SK-N-SH (cell line): ENCODE data around the gene ACIN1. TPM values are rescaled to one million over a fixed set of nuclear protein-coding genes. Genes with fewer than 3 reads are reported as not detected.

Experiments used
- CTCF ChIA-PET: fragments of 300-600, 350-600 bp; formaldehyde crosslinking; extraction: SDS; loops from one replicate; lab custom pipeline; 2021; lab: Yijun Ruan, JAX
- POLR2A ChIA-PET: fragments of 350-600 bp; sonication (Branson Sonifier 250); formaldehyde crosslinking; extraction: SDS; loops from one replicate; lab custom pipeline; 2020; ENCODE audit warnings: antibody characterized with exemption, inconsistent platforms; lab: Yijun Ruan, JAX
- DNase-seq: peaks from one replicate; pipeline ENCODE4 v3.0.0; 2012
- H2AFZ ChIP-seq: fragments of 200-600 bp; sonication (generic); 2 replicates; pipeline ENCODE4 v1.8.1; 2016; ENCODE audit warnings: antibody characterized with exemption, mild to moderate bottlenecking, low read depth
- H3F3A ChIP-seq: fragments of 200-600 bp; sonication (generic); replicated peaks from 2 replicates; pipeline ENCODE3; 2016; ENCODE audit warnings: antibody characterized with exemption, mild to moderate bottlenecking; ENCODE audit not compliant: insufficient read depth
- H3K27ac ChIP-seq, 2 experiments: fragments of 200-500 bp in 1 of 2; fragments of 200-600 bp in 1 of 2; sonication (Bioruptor generic) in 1 of 2; sonication (generic), shearing (Covaris generic) in 1 of 2; 2 replicates each; pipeline versions ENCODE4 v1.5.1 to v1.6.1; 2014 to 2016; ENCODE audit warnings: low read depth in 2 of 2, inconsistent platforms in 1 of 2, low read length in 1 of 2, mild to moderate bottlenecking in 1 of 2, mixed read lengths in 1 of 2
- H3K27me3 ChIP-seq: fragments of 200-600 bp; sonication (generic), shearing (Covaris generic); 2 replicates; pipeline ENCODE4 v1.6.1; 2016; ENCODE audit warnings: mixed run types; ENCODE audit not compliant: insufficient read depth
- H3K36me3 ChIP-seq, 2 experiments: fragments of 200-500 bp in 1 of 2; fragments of 200-600 bp in 1 of 2; sonication (Bioruptor generic) in 1 of 2; sonication (generic) in 1 of 2; replicated peaks in 1 of 2; 2 replicates each; pipeline versions ENCODE3 to v1.5.1; 2014 to 2016; ENCODE audit warnings: low read length in 1 of 2, mild to moderate bottlenecking in 1 of 2; ENCODE audit not compliant: insufficient read depth in 2 of 2, control insufficient read depth in 1 of 2
- H3K4me1 ChIP-seq, 2 experiments: fragments of 200-500 bp in 1 of 2; fragments of 200-600 bp in 1 of 2; sonication (Bioruptor generic) in 1 of 2; sonication (generic), shearing (Covaris generic) in 1 of 2; 2 replicates each; pipeline versions ENCODE4 v1.5.1 to v1.6.1; 2014 to 2016; ENCODE audit warnings: low read depth in 1 of 2, low read length in 1 of 2, mixed run types in 1 of 2; ENCODE audit not compliant: insufficient read depth in 2 of 2, control insufficient read depth in 1 of 2
- H3K4me2 ChIP-seq: fragments of 200-600 bp; sonication (generic), shearing (Covaris generic); 2 replicates; pipeline ENCODE4 v1.6.1; 2017; ENCODE audit warnings: mixed run types
- H3K4me3 ChIP-seq, 2 experiments: fragments of 200-500 bp in 1 of 2; fragments of 200-600 bp in 1 of 2; sonication (Bioruptor generic) in 1 of 2; sonication (generic), shearing (Covaris generic) in 1 of 2; 2 replicates each; pipeline versions ENCODE4 v1.5.1 to v1.8.1; 2014 to 2016; ENCODE audit warnings: low read depth in 2 of 2, inconsistent platforms in 1 of 2, low read length in 1 of 2, mild to moderate bottlenecking in 1 of 2, mixed read lengths in 1 of 2, moderate library complexity in 1 of 2
- H3K79me2 ChIP-seq: fragments of 200-600 bp; sonication (generic); 2 replicates; pipeline ENCODE4 v1.8.1; 2017; ENCODE audit warnings: mild to moderate bottlenecking; ENCODE audit not compliant: insufficient read depth
- H3K9ac ChIP-seq: fragments of 200-600 bp; sonication (generic); 2 replicates; pipeline ENCODE4 v1.6.1; 2017; ENCODE audit warnings: mixed run types
- H3K9me2 ChIP-seq: fragments of 200-600 bp; sonication (generic); 2 replicates; pipeline ENCODE4 v1.6.1; 2017; ENCODE audit warnings: mixed run types
- H3K9me3 ChIP-seq: fragments of 200-600 bp; sonication (generic); 2 replicates; pipeline ENCODE4 v1.6.1; 2017; ENCODE audit warnings: mixed run types, mild to moderate bottlenecking, moderate library complexity
- H4K20me1 ChIP-seq: fragments of 200-600 bp; sonication (generic); 2 replicates; pipeline ENCODE4 v1.6.1; 2017; ENCODE audit warnings: mild to moderate bottlenecking, mixed run types; ENCODE audit not compliant: insufficient read depth
- CHD2 ChIP-seq: fragments of 150-350 bp; IDR thresholded peaks from 2 replicates; pipeline ENCODE4 v1.6.1; 2018; ENCODE audit warnings: low read length; ENCODE audit not compliant: partially characterized antibody
- ELF1 ChIP-seq: IDR thresholded peaks from 2 replicates; pipeline ENCODE4 v1.4.0; 2012
- EP300 ChIP-seq, 2 experiments: IDR thresholded peaks; 2 replicates each; pipeline versions ENCODE4 v1.4.0 to v1.6.1; 2012; ENCODE audit warnings: borderline replicate concordance in 1 of 2, low read depth in 1 of 2, low read length in 1 of 2
- FOXJ3 ChIP-seq: sonication (generic); formaldehyde crosslinking; IDR thresholded peaks from 2 replicates; pipeline ENCODE4 v1.5.1; 2020; ENCODE audit warnings: mild to moderate bottlenecking, missing genetic modification reagents
- GATA2 ChIP-seq: sonication (generic); formaldehyde crosslinking; IDR thresholded peaks from 2 replicates; pipeline ENCODE4 v1.5.0; 2020; ENCODE audit warnings: mild to moderate bottlenecking, missing genetic modification reagents
- JUND ChIP-seq: IDR thresholded peaks from 2 replicates; pipeline ENCODE4 v1.4.0; 2012
- MAX ChIP-seq: IDR thresholded peaks from 2 replicates; pipeline ENCODE4 v1.4.0; 2012; ENCODE audit warnings: low read depth
- MEF2A ChIP-seq: IDR thresholded peaks from 2 replicates; pipeline ENCODE4 v1.4.0; 2012; ENCODE audit warnings: low read depth, borderline replicate concordance
- MXI1 ChIP-seq: IDR thresholded peaks from 2 replicates; pipeline ENCODE4 v1.6.1; 2012; ENCODE audit warnings: mild to moderate bottlenecking, low read depth, low read length, improper control_type of control experiment
- NFIC ChIP-seq: IDR thresholded peaks from 2 replicates; pipeline ENCODE4 v1.4.0; 2012; ENCODE audit warnings: borderline replicate concordance
- NRF1 ChIP-seq: IDR thresholded peaks from 2 replicates; pipeline ENCODE4 v1.6.1; 2012; ENCODE audit warnings: low read depth, mild to moderate bottlenecking, low read length
- RAD21 ChIP-seq: IDR thresholded peaks from 2 replicates; pipeline ENCODE4 v1.6.1; 2012; ENCODE audit warnings: mild to moderate bottlenecking, low read length
- SIN3A ChIP-seq: IDR thresholded peaks from 2 replicates; pipeline ENCODE4 v1.6.1; 2012; ENCODE audit warnings: low read depth, mild to moderate bottlenecking, low read length, moderate library complexity, borderline replicate concordance
- SMC3 ChIP-seq: IDR thresholded peaks from 2 replicates; pipeline ENCODE4 v1.6.1; 2012; ENCODE audit warnings: low read depth, low read length, improper control_type of control experiment
- TAF1 ChIP-seq: IDR thresholded peaks from 2 replicates; pipeline ENCODE4 v1.6.1; 2012; ENCODE audit warnings: low read depth, mild to moderate bottlenecking, low read length, moderate library complexity, borderline replicate concordance
- TCF12 ChIP-seq: IDR thresholded peaks from 2 replicates; pipeline ENCODE4 v1.4.0; 2012
- TEAD4 ChIP-seq: IDR thresholded peaks from 2 replicates; pipeline ENCODE4 v1.4.0; 2012; ENCODE audit warnings: mild to moderate bottlenecking, borderline replicate concordance; ENCODE audit not compliant: insufficient read depth
- WGBS: methylation state at CpG from one replicate; pipeline ENCODE4 v1.1.6; 2017; ENCODE audit warnings: low lambda C conversion rate; 5-methylcytosine and 5-hydroxymethylcytosine counted together
- polyA plus RNA-seq, 3 experiments: library from polyadenylated mRNA; depleted of rRNA; stranded (reverse); fragments of >200 nt; gene quantifications; 2 replicates each; pipeline ENCODE4 v1.2.3, GENCODE V29; 2012
- TF ChIP-seq, protein P1 (sequence below): IDR thresholded peaks from 2 replicates; pipeline ENCODE4 v1.6.1; 2012; ENCODE audit warnings: mild to moderate bottlenecking, low read depth, low read length, moderate library complexity
- TF ChIP-seq, protein P2 (sequence below): fragments of 200-600 bp; sonication (generic); IDR thresholded peaks from 2 replicates; pipeline ENCODE4 v1.6.1; 2017; ENCODE audit warnings: antibody characterized with exemption, mild to moderate bottlenecking, moderate library complexity

Gene ACIN1
- polyA plus RNA-seq, 1 of the 3 experiments (the other 2 are of a cell fraction), result 159 TPM

DNA sequence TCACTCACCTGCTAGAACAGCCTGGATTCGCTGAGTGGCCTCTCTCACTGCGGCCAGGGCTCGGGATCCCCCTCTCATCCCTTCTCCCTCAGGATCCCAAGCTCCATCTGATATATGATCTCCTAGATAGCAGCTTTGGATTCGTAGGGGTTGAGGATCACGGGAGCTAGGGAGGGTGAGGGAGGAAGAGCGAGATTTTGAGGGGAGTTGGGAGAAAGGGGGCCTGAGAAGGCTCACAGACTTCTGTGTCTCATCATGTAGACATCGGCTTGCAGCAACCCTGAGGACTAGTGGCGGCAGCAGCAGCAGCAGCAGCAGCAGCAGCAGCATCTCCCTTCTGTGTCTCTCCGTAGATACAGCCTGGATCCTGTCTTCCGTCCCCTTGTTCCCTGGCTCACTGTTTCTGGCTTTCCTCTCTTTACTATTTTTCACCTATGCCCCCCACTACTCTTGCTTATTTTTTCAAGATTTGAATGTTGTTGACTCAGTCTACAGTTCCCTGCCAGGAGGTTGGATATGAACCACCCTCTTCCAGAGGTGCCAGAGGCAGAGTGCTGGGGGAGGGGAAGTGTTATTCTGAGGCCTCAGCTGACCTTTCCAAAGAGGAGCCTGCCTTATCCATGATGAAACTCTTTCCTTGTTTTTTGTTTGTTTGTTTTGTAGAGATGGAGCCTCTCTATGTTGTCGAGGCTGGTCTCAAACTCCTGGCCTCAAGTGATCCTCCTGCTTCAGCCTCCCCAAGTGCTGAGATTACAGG, 9.8 kb upstream of the ACIN1 start, which contains the start of gene CIROP (continued):
- TF ChIP-seq NRF1 (no peak), RAD21 (no peak), NFIC (no peak), TEAD4 (no peak)
- TF ChIP-seq, protein P1, sequence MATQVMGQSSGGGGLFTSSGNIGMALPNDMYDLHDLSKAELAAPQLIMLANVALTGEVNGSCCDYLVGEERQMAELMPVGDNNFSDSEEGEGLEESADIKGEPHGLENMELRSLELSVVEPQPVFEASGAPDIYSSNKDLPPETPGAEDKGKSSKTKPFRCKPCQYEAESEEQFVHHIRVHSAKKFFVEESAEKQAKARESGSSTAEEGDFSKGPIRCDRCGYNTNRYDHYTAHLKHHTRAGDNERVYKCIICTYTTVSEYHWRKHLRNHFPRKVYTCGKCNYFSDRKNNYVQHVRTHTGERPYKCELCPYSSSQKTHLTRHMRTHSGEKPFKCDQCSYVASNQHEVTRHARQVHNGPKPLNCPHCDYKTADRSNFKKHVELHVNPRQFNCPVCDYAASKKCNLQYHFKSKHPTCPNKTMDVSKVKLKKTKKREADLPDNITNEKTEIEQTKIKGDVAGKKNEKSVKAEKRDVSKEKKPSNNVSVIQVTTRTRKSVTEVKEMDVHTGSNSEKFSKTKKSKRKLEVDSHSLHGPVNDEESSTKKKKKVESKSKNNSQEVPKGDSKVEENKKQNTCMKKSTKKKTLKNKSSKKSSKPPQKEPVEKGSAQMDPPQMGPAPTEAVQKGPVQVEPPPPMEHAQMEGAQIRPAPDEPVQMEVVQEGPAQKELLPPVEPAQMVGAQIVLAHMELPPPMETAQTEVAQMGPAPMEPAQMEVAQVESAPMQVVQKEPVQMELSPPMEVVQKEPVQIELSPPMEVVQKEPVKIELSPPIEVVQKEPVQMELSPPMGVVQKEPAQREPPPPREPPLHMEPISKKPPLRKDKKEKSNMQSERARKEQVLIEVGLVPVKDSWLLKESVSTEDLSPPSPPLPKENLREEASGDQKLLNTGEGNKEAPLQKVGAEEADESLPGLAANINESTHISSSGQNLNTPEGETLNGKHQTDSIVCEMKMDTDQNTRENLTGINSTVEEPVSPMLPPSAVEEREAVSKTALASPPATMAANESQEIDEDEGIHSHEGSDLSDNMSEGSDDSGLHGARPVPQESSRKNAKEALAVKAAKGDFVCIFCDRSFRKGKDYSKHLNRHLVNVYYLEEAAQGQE, result no peak

- H3K79me2 ChIP-seq, result 0 out of 2 replicates have a peak, but pooled peaks cover 1% of the 10 kb centered on the region
- ChIA-PET POLR2A (no interaction called here), CTCF (interaction anchor here (1.0 to 1.7 kb wide), 4 partner anchors 10 to 83 kb away, joined by 3 to 6 read pairs (median 4); no protein-coding TSS in a partner anchor)
- 67% methylated on average over 6 of the region's 6 CpGs for WGBS
- H3K27ac ChIP-seq, result no peak overlapping the region
- TF ChIP-seq GATA2 (CRISPR knock-in tag) (no peak), SMC3 (no peak), ELF1 (no peak), TCF12 (no peak), TAF1 (no peak), MEF2A (no peak), RAD21 (no peak), FOXJ3 (no peak), EP300 (IDR thresholded peaks at IDR 0.05; ENCODE audit: borderline replicate concordance in 1 of 2, low read depth in 1 of 2, low read length in 1 of 2) (no peak), CHD2 (no peak), MXI1 (no peak), MAX (no peak), SIN3A (no peak), JUND (no peak)
- TF ChIP-seq, protein P2, sequence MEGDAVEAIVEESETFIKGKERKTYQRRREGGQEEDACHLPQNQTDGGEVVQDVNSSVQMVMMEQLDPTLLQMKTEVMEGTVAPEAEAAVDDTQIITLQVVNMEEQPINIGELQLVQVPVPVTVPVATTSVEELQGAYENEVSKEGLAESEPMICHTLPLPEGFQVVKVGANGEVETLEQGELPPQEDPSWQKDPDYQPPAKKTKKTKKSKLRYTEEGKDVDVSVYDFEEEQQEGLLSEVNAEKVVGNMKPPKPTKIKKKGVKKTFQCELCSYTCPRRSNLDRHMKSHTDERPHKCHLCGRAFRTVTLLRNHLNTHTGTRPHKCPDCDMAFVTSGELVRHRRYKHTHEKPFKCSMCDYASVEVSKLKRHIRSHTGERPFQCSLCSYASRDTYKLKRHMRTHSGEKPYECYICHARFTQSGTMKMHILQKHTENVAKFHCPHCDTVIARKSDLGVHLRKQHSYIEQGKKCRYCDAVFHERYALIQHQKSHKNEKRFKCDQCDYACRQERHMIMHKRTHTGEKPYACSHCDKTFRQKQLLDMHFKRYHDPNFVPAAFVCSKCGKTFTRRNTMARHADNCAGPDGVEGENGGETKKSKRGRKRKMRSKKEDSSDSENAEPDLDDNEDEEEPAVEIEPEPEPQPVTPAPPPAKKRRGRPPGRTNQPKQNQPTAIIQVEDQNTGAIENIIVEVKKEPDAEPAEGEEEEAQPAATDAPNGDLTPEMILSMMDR, result no peak
- TF ChIP-seq, protein P1, result no peak
- DNase-seq, result no peak
- no peak overlapping the region for H2AFZ ChIP-seq
- no peaks in the 10 kb centered on the region for H3K9me3 ChIP-seq
- no peak overlapping the region for H3K4me3 ChIP-seq
- H3K36me3 ChIP-seq, result peaks cover 0 to under 1% of the 10 kb centered on the region in 2 experiments
- H3F3A ChIP-seq, result no peaks in the 10 kb centered on the region
- H3K4me2 ChIP-seq, result no peak overlapping the region
- no peaks in the 10 kb centered on the region for H3K9me2 ChIP-seq
- H3K9ac ChIP-seq, result no peak overlapping the region
- H3K4me1 ChIP-seq, result no peaks in the 10 kb centered on the region
- no peaks in the 10 kb centered on the region for H3K27me3 ChIP-seq
- peaks cover 5% of the 10 kb centered on the region; the same call in 1 of the 2 replicates for H4K20me1 ChIP-seq
Measured at GRCh38 chr14:23104070-23104590, 9.2 kb upstream of the ACIN1 start.
